ENCODE measurements around the gene C17orf78.
"Not testable (repeated sequence)": the region's sequence is repeated elsewhere in the genome, so short reads cannot be mapped to it uniquely, and the experiment has no call there.

The C17orf78 gene

DNA sequence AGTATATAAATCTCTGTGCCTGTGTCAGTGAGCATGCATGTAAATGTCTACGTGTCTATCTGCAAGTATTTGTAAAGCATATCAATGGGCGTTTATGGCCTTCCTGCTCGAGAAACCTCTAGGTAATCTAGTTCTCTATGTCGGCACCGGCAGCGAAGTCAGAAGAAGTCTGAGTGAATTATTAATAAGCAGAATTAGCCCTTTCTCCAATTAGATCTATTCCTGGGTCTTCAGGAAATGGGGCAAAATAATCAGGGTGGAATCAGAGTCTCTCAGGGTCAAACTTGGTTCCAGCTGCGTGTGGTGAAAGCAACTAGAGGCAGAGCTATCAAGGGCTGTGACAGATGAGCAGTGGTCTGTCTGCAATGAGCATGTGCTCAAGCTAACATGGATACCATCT lies at the start of gene C17orf78:
C17orf78 (plus strand) TSS at position 280 of the 400 bp plus-strand sequence; CDS start at position 388, 108 bp downstream.
- DNase-seq: no peak
- intact Hi-C loops (cut with DNase I): no loop called here

DNA sequence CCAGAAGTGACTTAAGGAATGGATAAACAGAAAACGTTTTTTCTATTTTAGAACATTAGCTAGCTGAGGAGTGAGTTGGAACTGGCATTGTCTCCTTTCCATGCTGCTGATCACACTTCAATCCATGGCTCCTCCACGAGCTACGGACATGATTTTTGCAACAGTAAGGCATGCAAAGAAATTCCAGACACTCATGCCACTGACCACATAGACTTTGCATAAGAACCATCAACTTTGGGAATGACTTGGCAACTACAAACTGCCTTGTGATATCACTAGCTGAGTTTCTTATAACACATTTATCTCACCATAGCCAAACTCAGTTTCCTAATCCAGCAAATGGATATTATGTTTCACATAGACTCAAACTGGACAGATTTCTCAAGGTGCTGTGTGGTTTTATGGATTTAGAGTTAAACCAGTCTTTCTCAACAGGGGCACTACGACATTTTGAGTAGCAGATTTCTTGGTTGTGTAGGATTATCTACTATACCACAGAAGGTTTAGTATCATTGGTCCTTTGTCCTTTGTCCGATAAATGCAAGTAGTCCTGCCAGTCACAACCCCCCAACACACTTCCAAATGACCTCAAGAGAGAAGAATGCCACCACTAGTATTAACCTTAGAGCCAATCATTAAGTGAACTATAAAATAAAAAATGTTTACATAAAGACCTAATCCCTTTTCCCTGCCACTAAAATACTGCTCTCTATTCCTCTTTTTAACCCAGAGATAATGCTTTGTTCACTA lies 48.3 kb upstream of the C17orf78 start:
- DNase-seq: no peak
- intact Hi-C loops (cut with DNase I): no loop called here

DNA sequence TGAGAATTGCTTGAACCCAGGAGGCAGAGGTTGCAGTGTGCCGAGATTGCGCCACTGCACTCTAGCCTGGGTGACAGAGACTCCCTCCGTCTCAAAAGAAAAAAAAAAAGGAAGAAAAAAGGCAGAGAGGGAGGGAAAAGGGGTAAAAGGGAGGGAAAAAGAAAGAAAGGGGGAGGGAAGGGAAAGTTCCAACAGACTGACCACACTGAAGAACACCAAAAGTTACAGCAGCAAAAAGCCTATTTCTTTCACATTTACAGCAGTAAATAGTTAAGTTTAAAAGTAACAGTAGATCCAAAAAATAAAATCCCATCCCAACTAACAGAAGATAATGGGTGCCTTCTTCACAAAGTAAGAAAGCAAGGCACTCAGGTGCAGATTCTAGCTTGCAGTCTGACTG lies 36.9 kb upstream of the C17orf78 start:
- intact Hi-C loops (cut with DNase I): no loop called here
- DNase-seq: peak in 1 of 10 donors; percentile 9

DNA sequence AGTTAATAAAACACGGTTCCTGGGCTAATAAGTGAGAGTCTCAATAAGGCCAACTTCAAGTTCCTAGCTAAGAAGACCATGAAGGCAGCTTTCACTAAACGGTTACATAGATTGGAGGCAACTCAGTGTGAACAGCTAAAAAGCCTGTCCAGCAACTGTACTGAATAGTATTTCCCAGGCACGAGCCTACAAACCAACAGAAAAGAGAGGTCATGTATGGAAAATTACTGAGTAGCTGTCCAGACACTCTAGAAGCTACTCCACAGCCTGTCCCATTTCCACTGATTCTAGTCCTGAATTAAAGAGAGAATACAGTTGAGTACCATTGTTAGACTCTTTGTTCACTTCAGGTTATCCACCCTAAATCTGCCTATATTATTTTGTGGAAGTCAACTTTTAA lies 36.5 kb upstream of the C17orf78 start:
- intact Hi-C loops (cut with DNase I): no loop called here
- no peak for DNase-seq

DNA sequence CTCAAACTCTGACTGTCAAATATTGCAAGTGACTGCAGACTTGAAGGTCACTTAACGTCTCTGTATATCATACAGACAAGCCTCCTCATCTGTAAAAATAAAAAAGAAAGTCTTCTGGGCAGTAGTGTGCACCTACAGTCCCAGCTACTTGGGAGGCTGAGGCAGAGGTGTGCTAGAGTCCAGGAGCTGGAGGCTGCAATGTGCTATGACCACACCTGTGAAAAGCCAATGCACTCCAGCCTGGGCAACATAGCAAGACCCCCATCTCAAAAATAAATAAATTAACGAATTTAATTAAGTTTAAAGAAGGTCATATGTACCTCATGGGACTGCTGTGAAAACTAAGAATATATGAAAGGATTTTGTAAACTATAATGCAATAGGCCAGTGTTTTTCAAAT lies 35.0 kb upstream of the C17orf78 start:
- intact Hi-C loops (cut with DNase I): no loop called here

DNA sequence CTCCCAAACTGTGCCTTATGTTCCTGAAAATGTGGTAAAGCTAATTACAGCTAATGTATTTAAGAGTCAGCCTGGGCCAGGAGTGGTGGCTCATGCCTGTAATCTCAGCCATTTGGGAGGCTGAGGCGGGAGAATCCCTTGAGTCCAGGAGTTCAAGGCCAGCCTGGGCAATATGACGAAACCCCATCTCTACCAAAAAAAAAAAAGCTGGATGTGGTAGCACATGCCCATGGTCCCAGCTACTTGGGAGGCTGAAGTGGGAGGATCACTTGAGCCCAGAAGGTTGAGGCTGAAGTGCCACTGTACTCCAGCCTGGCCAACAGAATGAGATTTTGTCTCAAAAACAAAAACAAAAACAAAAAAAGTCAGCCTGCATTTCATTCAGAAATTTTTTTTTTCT lies 33.2 kb upstream of the C17orf78 start:
- no peak for DNase-seq
- intact Hi-C loops (cut with DNase I): no loop called here

More for the DNA sequence above, 35.0 kb upstream of the C17orf78 start:
- no peak for DNase-seq

DNA sequence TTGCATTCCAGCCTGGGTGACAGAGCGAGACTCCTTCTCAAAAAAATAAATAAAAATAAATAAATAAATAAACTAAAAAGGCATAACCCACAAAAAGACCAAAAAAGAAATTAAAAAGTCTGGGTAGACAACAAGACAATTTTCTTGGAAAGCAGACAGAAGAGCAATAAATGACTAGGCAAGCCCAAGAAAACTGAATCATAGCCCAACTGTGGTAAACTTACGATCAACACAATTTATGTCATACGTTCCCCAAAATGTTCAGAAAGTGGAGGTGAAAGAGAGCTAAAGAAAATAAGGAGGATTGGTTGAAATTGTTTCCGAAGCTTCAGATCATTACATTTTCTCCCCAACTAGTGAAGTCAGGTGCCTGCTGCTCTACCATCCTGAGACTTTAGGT lies 31.3 kb upstream of the C17orf78 start:
- no peak for DNase-seq
- intact Hi-C loops (cut with DNase I): no loop called here

DNA sequence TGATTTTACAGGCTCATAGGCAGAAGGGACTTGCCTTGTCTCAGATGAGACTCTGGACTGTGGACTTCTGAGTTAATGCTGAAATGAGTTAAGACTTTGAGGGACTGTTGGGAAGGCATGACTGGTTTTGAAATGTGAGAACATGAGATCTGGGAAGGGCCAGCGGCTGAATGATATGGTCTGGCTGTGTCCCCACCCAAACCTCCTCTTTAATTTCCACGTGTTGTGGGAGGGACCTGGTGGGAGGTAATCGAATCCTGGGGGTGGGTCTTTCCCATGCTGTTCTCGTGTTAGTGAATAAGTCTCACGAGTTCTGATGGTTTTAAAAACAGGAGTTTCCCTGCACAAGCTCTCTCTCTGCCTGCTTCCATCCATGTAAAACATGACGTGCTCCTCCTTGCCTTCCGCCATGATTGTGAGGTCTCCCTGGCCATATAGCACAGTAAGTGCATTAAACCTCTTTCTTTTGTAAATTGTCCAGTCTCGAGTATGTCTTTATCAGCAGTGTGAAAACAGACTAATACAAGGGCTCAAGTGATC lies 28.9 kb upstream of the C17orf78 start:
- peak in 1 of 10 donors; percentile 5 for DNase-seq
- intact Hi-C loops (cut with DNase I): not testable (repeated sequence)

DNA sequence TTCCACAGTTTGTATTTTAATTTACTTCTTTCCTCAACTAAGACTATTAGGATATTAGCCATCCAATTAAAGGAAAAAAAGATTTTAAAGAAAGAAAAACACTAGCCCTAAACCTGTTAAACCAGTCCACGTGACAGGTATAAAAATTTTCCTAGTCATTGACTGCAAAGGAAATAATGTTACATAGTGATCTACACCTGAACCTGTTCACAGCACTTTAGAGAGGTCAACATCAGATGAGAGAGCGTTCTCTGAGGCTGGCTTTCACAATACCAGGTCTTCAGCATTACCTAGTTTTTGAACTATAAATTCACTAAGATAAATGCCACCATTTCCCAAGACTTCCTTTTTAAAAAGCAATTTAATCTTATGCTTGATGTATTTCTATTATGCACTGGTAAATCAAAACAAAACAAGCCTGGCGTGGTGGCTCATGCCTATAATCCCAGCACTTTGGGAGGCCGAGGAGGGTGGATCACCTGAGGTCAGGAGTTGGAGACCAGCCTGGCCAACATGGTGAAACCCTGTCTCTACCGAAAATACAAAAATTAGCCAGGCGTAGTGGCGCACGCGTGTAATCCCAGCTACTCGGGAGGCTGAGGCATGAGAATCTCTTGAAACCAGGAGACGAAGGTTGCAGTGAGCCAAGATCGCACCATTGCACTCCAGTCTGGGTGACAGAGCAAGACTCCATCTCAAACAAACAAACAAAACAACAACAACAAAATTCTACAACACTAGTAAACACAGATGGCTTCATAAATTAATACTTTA lies 18.8 kb upstream of the C17orf78 start:
- DNase-seq: peak in 1 of 10 donors; percentile 57
- intact Hi-C loops (cut with DNase I): loop anchor here (5.0 to 10.0 kb wide), 2 partner anchors 50 to 128 kb away; partner anchors contain the start of genes ACACA, DUSP14 and TADA2A

DNA sequence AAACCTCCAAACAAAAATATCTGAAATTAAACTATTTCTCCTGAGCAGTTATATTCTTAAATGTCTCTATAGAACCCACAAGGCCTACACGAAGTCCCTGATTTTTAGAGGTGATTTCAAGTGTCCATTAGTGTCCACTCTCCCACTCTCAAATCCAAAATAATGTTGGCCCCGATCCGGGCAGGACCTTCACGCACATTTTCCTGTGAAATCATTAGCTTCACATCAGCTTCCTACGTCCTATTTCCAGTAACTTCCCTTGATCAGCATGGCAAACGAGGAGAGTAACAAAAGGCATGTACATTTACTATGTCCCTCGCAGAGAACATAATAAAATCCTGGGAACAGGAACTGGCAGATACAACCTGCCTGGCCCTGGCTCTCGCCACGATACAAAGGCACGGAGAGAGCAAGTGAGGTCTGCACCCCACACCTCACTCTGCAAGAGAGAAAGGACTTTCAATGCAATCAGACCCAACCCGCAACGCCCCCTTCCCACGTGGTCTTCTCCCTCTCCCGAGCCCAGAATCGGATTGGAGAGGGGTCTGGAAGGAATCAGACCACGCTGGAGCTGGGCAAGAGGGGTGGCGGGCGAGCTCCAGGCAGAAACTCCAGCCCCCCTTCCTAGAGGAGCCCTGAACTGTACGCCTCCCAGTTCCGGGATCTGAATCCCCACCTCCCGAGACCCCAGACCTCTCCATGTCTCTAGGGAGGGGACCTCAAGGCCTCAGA lies 17.5 kb upstream of the C17orf78 start:
- intact Hi-C loops (cut with DNase I): loop anchor here (5.0 to 10.0 kb wide), 2 partner anchors 49 to 127 kb away; partner anchors contain the start of genes ACACA, DUSP14 and TADA2A
- DNase-seq: peak; percentile 41 to 90 (median 52)

DNA sequence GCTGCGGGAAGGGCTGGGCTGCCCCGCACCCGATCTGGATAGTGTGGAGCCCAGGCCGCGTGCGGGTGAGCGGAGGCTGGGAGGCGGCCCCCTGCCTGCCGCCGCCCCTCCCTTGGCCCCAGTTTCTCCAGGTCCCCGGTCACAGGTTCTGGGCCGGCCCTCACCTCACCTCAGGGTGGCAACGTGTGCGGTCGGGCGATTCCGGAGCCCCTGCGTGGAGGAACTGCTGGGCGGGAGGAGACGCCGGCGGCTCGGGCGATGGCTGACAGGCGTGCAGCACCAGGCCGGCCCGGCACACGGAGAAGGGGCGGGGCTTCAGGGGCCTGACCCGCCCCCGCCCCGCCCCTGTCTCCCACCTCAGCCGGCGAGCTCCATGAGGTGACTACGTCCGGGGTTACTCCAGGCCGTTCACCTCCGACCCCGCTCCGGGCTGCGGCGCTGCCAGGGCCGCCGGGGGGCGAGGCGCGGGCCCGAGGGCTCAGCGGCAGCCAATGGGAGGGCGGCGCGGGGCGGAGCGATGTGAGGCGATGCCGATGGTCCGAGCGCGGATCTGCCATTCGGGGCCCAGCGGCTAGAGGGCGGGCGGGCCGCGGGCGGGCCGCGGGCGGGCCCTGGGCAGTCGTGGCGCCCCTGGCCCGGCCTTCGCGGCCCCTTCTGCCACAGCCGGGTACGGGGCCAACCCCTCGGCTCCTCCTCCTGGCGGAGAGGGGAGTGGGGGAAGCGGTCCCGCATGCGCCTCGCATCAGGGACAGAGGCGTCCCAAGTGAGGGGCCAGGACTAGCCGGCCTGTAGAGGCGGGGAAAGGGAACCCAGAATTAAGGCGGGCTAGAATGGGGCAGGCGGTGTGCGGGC lies 16.7 kb upstream of the C17orf78 start:
- DNase-seq: peak; percentile 86 to 99 (median 92)
- intact Hi-C loops (cut with DNase I): loop anchor here (5.0 to 10.0 kb wide), 2 partner anchors 48 to 126 kb away; partner anchors contain the start of genes ACACA, DUSP14 and TADA2A

DNA sequence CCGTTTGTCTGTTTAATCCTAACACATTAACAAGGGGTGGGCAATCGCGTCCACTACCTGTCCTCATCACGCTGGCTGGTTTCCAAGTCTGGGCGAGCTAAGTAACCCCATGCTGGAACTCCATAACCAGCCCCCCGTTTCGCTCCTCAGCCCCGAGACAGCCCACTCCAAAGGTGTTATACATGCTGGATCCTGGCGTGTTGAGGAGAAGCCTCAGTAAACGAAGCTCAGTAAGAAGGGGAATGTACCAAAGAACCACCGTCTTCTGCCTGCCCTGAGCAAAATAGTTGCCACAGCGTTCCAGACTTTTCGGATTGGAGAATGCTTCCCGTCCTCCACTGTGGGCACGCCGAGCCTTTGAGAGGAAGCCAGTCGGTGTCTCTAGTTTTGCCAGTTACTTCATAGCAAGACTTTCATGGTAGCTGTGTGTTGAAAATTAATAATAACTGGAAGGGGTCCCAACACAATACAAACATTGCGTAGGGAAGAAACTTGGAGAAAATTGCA lies 16.1 kb upstream of the C17orf78 start:
- intact Hi-C loops (cut with DNase I): loop anchor here (5.0 to 10.0 kb wide), 3 partner anchors 48 to 125 kb away; partner anchors contain the start of genes ACACA, DUSP14 and TADA2A
- DNase-seq: peak in 2 of 10 donors; percentile 12 to 86

DNA sequence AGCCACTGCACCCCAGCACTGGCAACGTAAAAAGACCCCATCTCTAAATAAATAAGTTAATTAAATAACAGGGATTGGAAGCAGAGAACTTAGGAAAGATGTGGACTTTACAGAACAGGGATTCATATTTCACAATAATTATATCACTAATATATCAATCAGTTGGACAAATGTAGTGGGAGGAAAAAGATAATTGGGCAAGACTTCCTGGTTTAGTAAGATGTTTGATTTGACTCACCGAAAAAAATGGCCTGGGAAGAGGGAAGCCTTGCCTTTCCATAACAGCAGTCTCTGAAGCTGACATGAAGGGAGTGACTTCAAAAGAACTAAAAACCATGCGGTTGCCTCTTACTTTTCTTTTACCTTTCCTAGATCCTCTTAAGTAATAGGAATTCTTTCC lies 15.2 kb upstream of the C17orf78 start:
- intact Hi-C loops (cut with DNase I): loop anchor here (10.0 kb wide), 1 partner anchor 106 kb away; no protein-coding TSS in a partner anchor
- DNase-seq: no peak

DNA sequence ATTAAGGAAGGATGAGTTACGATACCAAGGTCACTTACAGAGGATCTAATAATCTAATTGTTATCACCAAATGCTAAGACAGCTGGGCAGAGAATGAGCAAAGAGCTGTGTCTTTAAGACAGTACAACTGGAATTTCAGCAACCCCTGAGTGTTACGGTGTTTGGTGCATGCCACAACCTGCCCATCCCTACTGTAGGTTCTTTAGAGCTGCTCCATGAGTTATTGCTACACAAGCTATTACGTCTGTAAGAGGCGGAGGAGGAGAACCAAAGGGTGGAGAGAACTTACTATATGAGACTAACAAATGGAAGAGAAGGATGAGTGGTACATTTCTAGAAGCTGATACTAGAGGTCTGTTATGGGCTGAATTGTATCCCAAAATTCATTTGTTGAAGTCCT lies 14.2 kb upstream of the C17orf78 start:
- intact Hi-C loops (cut with DNase I): loop anchor here (10.0 kb wide), 1 partner anchor 107 kb away; no protein-coding TSS in a partner anchor

DNA sequence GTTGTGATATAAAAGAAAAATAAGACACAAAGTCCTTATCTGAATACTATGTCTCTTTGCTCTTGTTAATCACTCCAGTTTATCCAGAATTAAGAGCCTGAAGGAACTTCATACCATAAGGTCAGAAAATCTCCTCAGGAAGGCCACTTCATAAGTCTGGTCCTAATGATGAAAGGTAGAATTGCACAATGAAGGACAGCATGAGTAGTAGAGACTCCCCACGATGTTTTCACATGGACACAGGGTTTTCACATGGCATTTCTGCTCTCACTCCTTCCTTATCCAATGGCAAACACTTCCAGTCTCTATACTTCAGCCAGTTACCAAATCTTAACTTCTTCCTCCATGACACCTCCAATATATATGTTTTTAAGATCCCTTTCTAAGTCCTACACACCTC lies 10.2 kb upstream of the C17orf78 start:
- intact Hi-C loops (cut with DNase I): loop anchor here (10.0 kb wide), 1 partner anchor 111 kb away; no protein-coding TSS in a partner anchor
- DNase-seq: no peak

More for the DNA sequence above, 14.2 kb upstream of the C17orf78 start:
- peak in 1 of 10 donors; percentile 12 for DNase-seq

DNA sequence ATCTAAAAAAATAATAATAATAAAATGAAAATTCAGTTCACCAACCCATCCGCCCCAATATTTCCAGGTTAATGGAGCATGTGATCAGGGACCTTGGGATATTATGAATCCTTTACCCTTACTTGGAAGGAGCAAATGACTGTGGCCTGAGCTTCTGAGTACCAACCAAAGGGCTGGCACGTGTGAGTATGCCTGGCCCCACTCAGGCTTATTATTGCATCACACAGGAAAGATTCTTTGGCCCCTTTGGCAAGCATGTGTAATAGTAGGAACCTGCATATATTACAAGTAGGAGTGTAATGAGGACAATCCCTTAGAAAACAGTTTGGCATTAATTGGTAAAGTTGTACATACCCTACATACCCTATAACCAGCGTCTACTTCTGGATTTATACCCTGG lies 7.2 kb upstream of the C17orf78 start:
- intact Hi-C loops (cut with DNase I): loop anchor here (10.0 kb wide), 1 partner anchor 114 kb away; no protein-coding TSS in a partner anchor

DNA sequence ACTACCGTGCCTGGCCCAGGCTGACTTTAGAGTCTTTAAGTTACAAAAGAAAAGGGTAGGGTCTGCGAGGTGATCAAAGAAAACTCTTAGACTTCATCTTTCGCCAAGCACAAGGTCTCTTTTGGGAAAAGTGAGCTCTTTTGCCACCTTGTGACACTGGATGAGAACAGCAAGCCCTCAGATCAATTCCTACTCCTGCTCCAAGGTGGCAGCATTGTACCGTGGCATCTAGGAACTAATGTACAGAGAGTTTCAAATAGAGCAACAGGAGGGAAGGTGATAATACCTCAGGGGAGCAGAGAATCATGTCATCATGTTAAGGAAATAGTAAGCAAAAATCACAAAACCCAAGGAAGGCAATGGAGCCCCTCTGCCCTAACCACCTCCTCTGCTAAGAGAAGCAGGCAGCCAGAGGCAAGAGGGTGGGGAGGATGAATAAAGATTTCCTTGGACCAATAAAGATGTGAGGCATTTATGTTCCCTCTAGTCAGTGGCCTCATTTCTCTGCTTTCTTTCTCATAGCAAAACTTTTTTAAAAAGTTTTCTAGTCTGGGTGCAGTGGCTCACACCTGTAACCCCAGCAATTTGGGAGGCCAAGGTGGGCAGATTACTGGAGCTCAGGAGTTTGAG lies 2.1 kb upstream of the C17orf78 start:
- intact Hi-C loops (cut with DNase I): no loop called here
- DNase-seq: peak in 6 of 10 donors; percentile 43 to 89 (median 54)

More for the DNA sequence above, 7.2 kb upstream of the C17orf78 start:
- no peak for DNase-seq

DNA sequence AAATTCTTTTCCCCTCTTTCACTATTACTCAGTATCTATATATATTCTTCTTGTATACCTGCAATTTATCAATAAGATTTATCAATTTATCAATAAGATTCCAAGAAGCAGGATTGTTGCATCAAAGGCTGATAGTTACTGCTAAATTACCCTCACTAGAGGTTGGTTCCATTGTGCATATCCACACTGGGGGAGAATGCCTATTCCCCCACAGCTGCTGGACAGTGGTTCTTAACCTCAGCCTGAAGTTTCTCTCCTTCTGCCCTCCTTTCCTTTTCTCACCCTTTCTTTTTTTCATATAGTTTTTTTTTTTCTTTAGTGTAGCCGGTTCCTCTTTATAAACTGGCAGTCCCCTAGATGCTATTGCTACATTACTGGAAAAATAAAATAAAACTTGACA lies 6.3 kb downstream of the C17orf78 start:
- intact Hi-C loops (cut with DNase I): no loop called here
- DNase-seq: no peak
